Brain microvascular endothelial cell (primary cell): Measurements from ENCODE around the gene LGR5.

ENCODE experiments used
- DNase-seq: peaks from one replicate; pipeline ENCODE4 v3.0.0-alpha.2; 2020
- H3K27ac ChIP-seq: fragments of 250-450 bp; sonication (Bioruptor Pico); 2 replicates; pipeline ENCODE4 v1.5.1; 2020; ENCODE audit warnings: mild to moderate bottlenecking, moderate library complexity
- H3K27me3 ChIP-seq: fragments of 250-450 bp; sonication (Bioruptor Pico); replicated peaks from 2 replicates; pipeline ENCODE4 v1.5.1; 2020; ENCODE audit warnings: mild to moderate bottlenecking
- H3K36me3 ChIP-seq: fragments of 250-450 bp; sonication (Bioruptor Pico); replicated peaks from 2 replicates; pipeline ENCODE4 v1.5.1; 2020; ENCODE audit warnings: mild to moderate bottlenecking
- H3K4me3 ChIP-seq: 2 replicates; pipeline ENCODE4 v1.5.1; 2011; ENCODE audit warnings: low read depth, mild to moderate bottlenecking, control low read depth, low read length, moderate library complexity
- CTCF ChIP-seq: IDR thresholded peaks from 2 replicates; pipeline ENCODE4 v1.5.1; 2011; ENCODE audit warnings: low read depth, mild to moderate bottlenecking, moderate library complexity, low read length, control low read depth, inconsistent platforms; ENCODE audit errors: missing control alignments
- in situ Hi-C: cut with HindIII; loops from 2 replicates; pipeline ENCODE4 v1.10.0; 2017; ENCODE audit warnings: low sequenced_read_pairs, low pct_ligation_motif_present

Gene LGR5

GRCh38 chr12:71400481-71400880 lies 39.1 kb upstream of the LGR5 start:
- H3K27me3 ChIP-seq: no peaks in the 10 kb centered on the region
- H3K27ac ChIP-seq: no peak overlapping the region
- no peak overlapping the region for H3K4me3 ChIP-seq
- H3K36me3 ChIP-seq: no peaks in the 10 kb centered on the region
- no peak for TF ChIP-seq CTCF
- in situ Hi-C loops: no loop called here
- DNase-seq: no peak

GRCh38 chr12:71405884-71406283 lies 33.7 kb upstream of the LGR5 start:
- TF ChIP-seq CTCF: no peak
- no peak overlapping the region for H3K4me3 ChIP-seq
- H3K36me3 ChIP-seq: no peaks in the 10 kb centered on the region
- no peak overlapping the region for H3K27ac ChIP-seq
- in situ Hi-C loops: no loop called here
- H3K27me3 ChIP-seq: no peaks in the 10 kb centered on the region
- DNase-seq: no peak

- in situ Hi-C loops: no loop called here
- no peak for TF ChIP-seq CTCF
- H3K27me3 ChIP-seq: no peaks in the 10 kb centered on the region
- H3K36me3 ChIP-seq: no peaks in the 10 kb centered on the region
- no peak for DNase-seq
- H3K4me3 ChIP-seq: no peak overlapping the region
- H3K27ac ChIP-seq: no peak overlapping the region
These were observed 31.9 kb upstream of the LGR5 start for GRCh38 chr12:71407732-71408131.

- in situ Hi-C loops: no loop called here
- no peak overlapping the region for H3K27ac ChIP-seq
- no peak overlapping the region for H3K4me3 ChIP-seq
- no peak for DNase-seq
- no peak for TF ChIP-seq CTCF
- no peaks in the 10 kb centered on the region for H3K36me3 ChIP-seq
- no peaks in the 10 kb centered on the region for H3K27me3 ChIP-seq
These were observed 28.8 kb upstream of the LGR5 start for GRCh38 chr12:71410844-71411243.

- no peak for DNase-seq
- Histone ChIP-seq H3K4me3 (no peak overlapping the region), H3K27ac (no peak overlapping the region), H3K36me3 (no peaks in the 10 kb centered on the region), H3K27me3 (no peaks in the 10 kb centered on the region)
- no peak for TF ChIP-seq CTCF
- in situ Hi-C loops: no loop called here
These were observed 28.0 kb upstream of the LGR5 start for GRCh38 chr12:71411635-71412034.

GRCh38 chr12:71415336-71416231 lies 24.0 kb upstream of the LGR5 start:
- no peaks in the 10 kb centered on the region for H3K36me3 ChIP-seq
- no peak overlapping the region for H3K4me3 ChIP-seq
- TF ChIP-seq CTCF: peak; percentile 83
- no peak overlapping the region for H3K27ac ChIP-seq
- DNase-seq: peak; percentile 41
- in situ Hi-C loops: no loop called here
- no peaks in the 10 kb centered on the region for H3K27me3 ChIP-seq
